Stromal cell of bone marrow (primary cell): ENCODE measurements around the gene LNPEP.
"Not testable (repeated sequence)": the region's sequence is repeated elsewhere in the genome, so short reads cannot be mapped to it uniquely, and the experiment has no call there.

Source experiments
- DNase-seq: peaks from one replicate; pipeline ENCODE4 v3.0.0-alpha.2; 2012; ENCODE audit warnings: low read depth

The LNPEP gene

GRCh38 chr5:97063251-97063650 is 127.4 kb downstream of the LNPEP start:
- no peak for DNase-seq

DNA sequence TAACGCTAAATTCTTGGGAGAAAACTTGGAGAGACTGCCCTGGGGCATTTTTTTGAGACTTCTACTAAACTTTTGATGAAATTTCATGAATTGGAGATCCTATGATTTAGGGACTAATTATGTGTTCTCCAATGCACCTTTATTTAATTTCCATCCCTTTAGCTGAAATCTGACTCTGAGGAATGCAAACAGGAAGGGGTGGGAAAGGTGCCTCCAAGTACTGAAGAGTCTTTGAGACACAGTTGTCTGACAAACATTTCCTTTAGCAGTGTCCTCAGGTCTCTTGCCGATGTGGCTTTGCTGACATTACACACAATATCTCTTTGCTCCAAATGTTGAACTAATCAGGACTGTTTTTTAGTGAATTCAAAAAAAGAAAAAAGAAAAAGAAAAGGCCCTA is 129.6 kb downstream of the LNPEP start:
- no peak for DNase-seq

- no peak for DNase-seq
Measured at GRCh38 chr5:97067296-97067850, 131.5 kb downstream of the LNPEP start.

DNA sequence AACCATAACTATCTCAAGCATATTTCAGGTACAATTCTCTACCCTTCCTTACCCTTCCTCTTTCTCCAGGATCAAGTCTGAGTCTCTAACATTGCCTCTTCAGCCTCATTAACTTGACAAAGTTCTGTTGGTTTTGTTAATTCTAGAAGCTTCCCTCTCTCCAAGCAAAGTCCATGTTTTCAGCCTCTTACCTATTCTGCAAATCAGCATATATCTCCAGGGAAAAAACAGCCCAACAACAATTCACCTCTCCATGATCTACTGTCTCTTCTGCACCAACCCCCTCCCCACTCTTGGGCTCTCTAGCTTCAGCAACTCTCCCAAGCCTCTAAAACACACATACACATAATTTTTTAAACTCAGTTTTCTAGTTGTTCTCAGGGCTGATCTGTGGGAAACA is 134.4 kb downstream of the LNPEP start:
- DNase-seq = no peak

GRCh38 chr5:97071101-97071500 is 135.2 kb downstream of the LNPEP start:
- DNase-seq = peak; percentile 87

- DNase-seq = no peak
Measured at GRCh38 chr5:97071993-97072392, 136.1 kb downstream of the LNPEP start.

DNA sequence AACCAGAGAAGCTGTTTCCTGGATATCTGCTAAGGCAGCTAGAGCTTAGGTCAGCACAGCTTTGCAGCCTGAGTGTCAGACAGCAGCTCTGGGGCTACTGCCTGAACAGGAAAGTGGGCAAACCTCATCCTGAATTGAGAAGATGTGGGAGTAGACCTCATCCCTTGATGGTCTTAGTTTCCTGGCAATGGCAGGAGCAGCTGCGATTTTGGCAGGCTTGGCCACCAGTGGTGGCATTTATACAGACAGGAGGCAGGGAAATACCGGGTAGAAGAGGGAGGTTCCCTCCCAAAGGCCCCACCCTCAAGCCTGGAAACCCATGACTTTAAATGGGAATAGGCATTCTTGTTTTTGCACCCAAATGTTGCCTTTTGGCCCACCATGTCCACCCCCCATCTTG is 136.8 kb downstream of the LNPEP start:
- no peak for DNase-seq

DNA sequence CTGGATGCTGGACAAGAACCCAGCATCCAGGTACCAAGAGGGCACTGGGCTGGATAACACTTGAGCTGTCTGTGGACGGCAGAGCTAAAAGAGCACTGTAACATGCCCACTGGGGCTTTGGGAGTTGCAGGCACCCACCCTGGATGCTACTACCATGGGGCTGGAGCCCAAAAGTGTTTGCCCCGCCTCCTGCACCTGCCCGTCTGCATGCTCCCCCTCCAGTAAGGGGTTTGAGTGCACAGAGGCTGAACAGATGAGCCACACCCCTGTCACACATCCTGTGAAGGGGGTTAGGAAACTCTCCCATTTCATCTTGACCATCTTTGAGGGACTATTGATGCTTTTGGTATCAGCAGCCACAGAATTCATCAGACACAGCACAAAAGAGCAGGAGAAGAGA is 137.5 kb downstream of the LNPEP start:
- DNase-seq = no peak

- DNase-seq = no peak
Measured at GRCh38 chr5:97074859-97075489, 139.1 kb downstream of the LNPEP start.

GRCh38 chr5:97075649-97076048 is 139.8 kb downstream of the LNPEP start:
- DNase-seq = no peak

- DNase-seq = no peak
Measured at GRCh38 chr5:97076098-97076497, 140.2 kb downstream of the LNPEP start.

DNA sequence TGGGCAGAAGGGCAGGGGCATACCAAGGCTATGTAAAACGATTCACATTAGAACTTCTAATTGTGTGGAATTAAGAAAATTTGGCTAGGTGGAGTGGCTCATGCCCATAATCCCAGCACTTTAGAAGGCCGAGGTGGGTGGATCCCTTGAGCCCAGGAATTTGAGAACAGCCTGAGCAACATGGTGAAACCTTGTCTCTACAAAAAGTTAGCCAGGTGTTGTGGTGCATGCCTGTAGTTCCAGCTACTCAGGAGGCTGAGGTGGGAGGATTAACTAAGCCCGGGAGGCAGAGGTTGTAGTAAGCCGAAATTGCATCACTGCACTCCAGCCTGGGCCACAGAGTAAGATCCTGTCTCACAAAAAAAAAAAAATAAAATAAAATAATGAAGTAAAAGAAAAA is 141.4 kb downstream of the LNPEP start:
- no peak for DNase-seq

- DNase-seq = peak; percentile 48
Measured at GRCh38 chr5:97078958-97079743, 143.3 kb downstream of the LNPEP start.

DNA sequence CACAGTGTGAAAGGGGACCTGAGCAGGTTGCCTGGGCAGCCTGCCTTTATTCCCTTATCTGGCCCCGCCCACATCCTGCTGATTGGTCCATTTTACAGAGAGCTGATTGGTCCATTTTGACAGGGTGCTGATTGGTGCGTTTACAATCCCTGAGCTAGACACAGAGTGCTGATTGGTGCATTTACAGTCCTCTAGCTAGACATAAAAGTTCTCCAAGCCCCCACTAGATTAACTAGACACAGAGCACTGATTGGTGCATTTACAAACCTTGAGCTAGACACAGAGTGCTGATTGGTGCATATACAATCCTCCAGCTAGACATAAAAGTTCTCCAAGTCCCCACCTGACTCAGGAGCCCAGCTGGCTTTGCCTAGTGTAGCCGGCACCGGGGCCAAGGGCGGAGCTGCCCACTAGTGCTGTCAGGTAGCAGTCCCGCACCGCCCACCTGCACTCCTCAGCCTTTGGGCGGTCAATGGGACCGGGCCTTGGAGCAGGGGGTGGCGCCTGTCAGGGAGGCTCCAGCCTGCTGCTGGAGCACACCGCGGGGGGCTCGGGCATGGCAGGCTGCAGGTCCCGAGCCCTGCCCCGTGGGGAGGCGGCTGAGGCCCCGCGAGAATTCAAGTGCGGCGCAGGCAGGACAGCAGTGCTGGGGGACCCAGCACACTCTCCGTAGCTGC is 149.0 kb downstream of the LNPEP start:
- DNase-seq = not testable (repeated sequence)

GRCh38 chr5:97085459-97086181 is 149.7 kb downstream of the LNPEP start:
- DNase-seq = no peak
